ENCODE data around the gene MIF4GD. TPM values are rescaled to one million over a fixed set of nuclear protein-coding genes. Genes with fewer than 3 reads are reported as not detected.

The MIF4GD gene
- total RNA-seq, 1 experiment from 2014 or later: 21.6 TPM

- ATAC-seq (no peak), DNase-seq (ENCODE audit: low spot score) (no peak)
- H3K36me3 Mint-ChIP-seq: peaks cover 57% of the 10 kb centered on the region
- H3K27me3 Mint-ChIP-seq (ENCODE audit: low read depth): no peaks in the 10 kb centered on the region
- H3K4me3 Mint-ChIP-seq: no peak overlapping the region
- H3K9me3 Mint-ChIP-seq: no peaks in the 10 kb centered on the region
- POLR2A ChIA-PET: interaction anchor here (0.6 kb wide), 1 partner anchor 76 kb away, joined by 3 read pairs; no protein-coding TSS in a partner anchor
- TF ChIP-seq NFYB (CRISPR knock-in tag; conservative IDR thresholded peaks at IDR 0.05; ENCODE audit: low read depth): no peak
- no peak for TF ChIP-seq CREB1 (CRISPR knock-in tag; IDR thresholded peaks at IDR 0.05)
- TF ChIP-seq ZNF423 (CRISPR knock-in tag; IDR thresholded peaks at IDR 0.05): no peak
- TF ChIP-seq ZSCAN18 (CRISPR knock-in tag; IDR thresholded peaks at IDR 0.05): no peak
- no peak for TF ChIP-seq ARID4B (CRISPR knock-in tag; IDR thresholded peaks at IDR 0.05; ENCODE audit: borderline replicate concordance)
- no peak for TF ChIP-seq ZNF532 (CRISPR knock-in tag; IDR thresholded peaks at IDR 0.05; ENCODE audit: borderline replicate concordance)
- TF ChIP-seq ZBTB21 (CRISPR knock-in tag; IDR thresholded peaks at IDR 0.05; ENCODE audit: borderline replicate concordance): no peak
- peaks cover 6% of the 10 kb centered on the region for H3K4me1 Mint-ChIP-seq
- CTCF ChIA-PET: interaction anchor here (0.6 to 3.8 kb wide), 5 partner anchors 10 to 123 kb away, joined by 3 to 155 read pairs (median 9); partner anchors contain the start of gene MIF4GD
- H3K27ac Mint-ChIP-seq: peak overlapping the region; percentile 81; the same call in 1 of the 2 replicates
These were observed 33.7 kb downstream of the MIF4GD start for GRCh38 chr17:75237100-75238014.

GRCh38 chr17:75232786-75233185 lies 38.2 kb downstream of the MIF4GD start:
- H3K4me1 Mint-ChIP-seq: no peaks in the 10 kb centered on the region
- H3K4me3 Mint-ChIP-seq: no peak overlapping the region
- peaks cover 70% of the 10 kb centered on the region for H3K36me3 Mint-ChIP-seq
- no peaks in the 10 kb centered on the region for H3K9me3 Mint-ChIP-seq
- no peaks in the 10 kb centered on the region for H3K27me3 Mint-ChIP-seq (ENCODE audit: low read depth)
- ATAC-seq (no peak), DNase-seq (ENCODE audit: low spot score) (no peak)
- ChIA-PET POLR2A (no interaction called here), CTCF (interaction anchor here (6.4 kb wide), 1 partner anchor 7 kb away, joined by 62 read pairs; no protein-coding TSS in a partner anchor)
- no peak overlapping the region for H3K27ac Mint-ChIP-seq
- TF ChIP-seq MLX (CRISPR knock-in tag; IDR thresholded peaks at IDR 0.05) (no peak), SMAD3 (CRISPR knock-in tag; IDR thresholded peaks at IDR 0.05; ENCODE audit: borderline replicate concordance) (no peak), ZSCAN18 (CRISPR knock-in tag; IDR thresholded peaks at IDR 0.05) (no peak), ATF3 (CRISPR knock-in tag; conservative IDR thresholded peaks at IDR 0.05) (no peak), OVOL2 (CRISPR knock-in tag; IDR thresholded peaks at IDR 0.05; ENCODE audit: borderline replicate concordance) (no peak), AFF4 (CRISPR knock-in tag; IDR thresholded peaks at IDR 0.05; ENCODE audit: borderline replicate concordance) (no peak)
